ENCODE results near the gene STEAP3. TPM values are rescaled to one million over a fixed set of nuclear protein-coding genes. Genes with fewer than 3 reads are reported as not detected.

STEAP3 gene
- total and polyA plus RNA-seq, 2 donors (not counting 3 experiments of a cell fraction or from before 2014, with no cell fraction given) = 8.6 to 17.4 TPM

- no peak overlapping the region for H2AFZ ChIP-seq (ENCODE audit: low read depth, low read length)
- H4K20me1 ChIP-seq (replicated peaks; ENCODE audit: control insufficient read depth, extremely low read depth, insufficient read depth, low read length) = no peaks in the 10 kb centered on the region
- TF ChIP-seq POLR2A (IDR thresholded peaks at IDR 0.05; ENCODE audit: low read depth, low read length) = no peak
- no peak for TF ChIP-seq FOS (IDR thresholded peaks at IDR 0.05; ENCODE audit: borderline replicate concordance, insufficient read depth, low read length)
- TF ChIP-seq, protein P1, sequence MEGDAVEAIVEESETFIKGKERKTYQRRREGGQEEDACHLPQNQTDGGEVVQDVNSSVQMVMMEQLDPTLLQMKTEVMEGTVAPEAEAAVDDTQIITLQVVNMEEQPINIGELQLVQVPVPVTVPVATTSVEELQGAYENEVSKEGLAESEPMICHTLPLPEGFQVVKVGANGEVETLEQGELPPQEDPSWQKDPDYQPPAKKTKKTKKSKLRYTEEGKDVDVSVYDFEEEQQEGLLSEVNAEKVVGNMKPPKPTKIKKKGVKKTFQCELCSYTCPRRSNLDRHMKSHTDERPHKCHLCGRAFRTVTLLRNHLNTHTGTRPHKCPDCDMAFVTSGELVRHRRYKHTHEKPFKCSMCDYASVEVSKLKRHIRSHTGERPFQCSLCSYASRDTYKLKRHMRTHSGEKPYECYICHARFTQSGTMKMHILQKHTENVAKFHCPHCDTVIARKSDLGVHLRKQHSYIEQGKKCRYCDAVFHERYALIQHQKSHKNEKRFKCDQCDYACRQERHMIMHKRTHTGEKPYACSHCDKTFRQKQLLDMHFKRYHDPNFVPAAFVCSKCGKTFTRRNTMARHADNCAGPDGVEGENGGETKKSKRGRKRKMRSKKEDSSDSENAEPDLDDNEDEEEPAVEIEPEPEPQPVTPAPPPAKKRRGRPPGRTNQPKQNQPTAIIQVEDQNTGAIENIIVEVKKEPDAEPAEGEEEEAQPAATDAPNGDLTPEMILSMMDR (IDR thresholded peaks at IDR 0.05; ENCODE audit: extremely low read depth in 1 of 2, insufficient read depth in 1 of 2, low read depth in 1 of 2, low read length in 2 of 2) = no peak
- no peak for TF ChIP-seq GATA2 (IDR thresholded peaks at IDR 0.05; ENCODE audit: insufficient read depth, insufficient read length, low read depth, low read length)
- no peak for TF ChIP-seq POLR2AphosphoS5 (IDR thresholded peaks at IDR 0.05; ENCODE audit: insufficient read depth, low read depth, low read length)
- no peak for TF ChIP-seq EZH2 (IDR thresholded peaks at IDR 0.05; ENCODE audit: borderline replicate concordance, low read depth, low read length, severe bottlenecking)
- TF ChIP-seq JUN (IDR thresholded peaks at IDR 0.05; ENCODE audit: borderline replicate concordance, insufficient read depth, insufficient read length, low read depth) = no peak
- no peak for TF ChIP-seq MYC (IDR thresholded peaks at IDR 0.05; ENCODE audit: low read depth, low read length)
- TF ChIP-seq MAX (IDR thresholded peaks at IDR 0.05; ENCODE audit: insufficient read depth, insufficient read length) = no peak
- intact Hi-C loops (cut with micrococcal nuclease) (no loop called here), dilution Hi-C loops (cut with MboI; ENCODE audit: extremely low pct_ligation_motif_present, low sequenced_read_pairs) (no loop called here)
- no peak overlapping the region for H3K9ac ChIP-seq (replicated peaks; ENCODE audit: extremely low read depth, insufficient read depth, low read length)
- POLR2A ChIA-PET = no interaction called here
- H3K27ac ChIP-seq (ENCODE audit: insufficient read depth, low read depth, low read length) = no peak overlapping the region
- H3K9me1 ChIP-seq (replicated peaks; ENCODE audit: control insufficient read depth, extremely low read depth, insufficient read depth, low read length) = no peaks in the 10 kb centered on the region
- H3K36me3 ChIP-seq (ENCODE audit: control insufficient read depth in 2 of 2, extremely low read depth in 1 of 2, insufficient read depth in 2 of 2, low read length in 2 of 2) = no peaks in the 10 kb centered on the region
- no peaks in the 10 kb centered on the region for H3K9me3 ChIP-seq (replicated peaks; ENCODE audit: control insufficient read depth, insufficient read depth, low read length)
- H3K4me3 ChIP-seq (replicated peaks in 1 of 3; ENCODE audit: insufficient read depth in 1 of 3, low read depth in 1 of 3, low read length in 3 of 3) = no peak overlapping the region
- peaks cover 8% of the 10 kb centered on the region for H3K4me1 ChIP-seq (ENCODE audit: control insufficient read depth, extremely low read depth, insufficient read depth, low read length)
- no TSS peak for BruUV-seq (replicated peaks)
- FAIRE-seq (no peak), DNase-seq (ENCODE audit: low read depth, low spot score) (no peak)
- CTCF ChIA-PET = interaction anchor here (0.6 to 2.4 kb wide), 2 partner anchors 37 to 38 kb away, joined by 3 to 7 read pairs; no protein-coding TSS in a partner anchor
- H3K27me3 ChIP-seq (ENCODE audit: control insufficient read depth in 2 of 2, insufficient read depth in 2 of 2, low read length in 2 of 2) = no peaks in the 10 kb centered on the region
- no peak overlapping the region for H3K4me2 ChIP-seq (ENCODE audit: insufficient read depth, low read length)
- peaks cover 13% of the 10 kb centered on the region for H3K79me2 ChIP-seq (ENCODE audit: control insufficient read depth, insufficient read depth, low read length)
Measured at GRCh38 chr2:119227346-119227745, 3.7 kb downstream of the STEAP3 start.
